ENCODE results near the gene RGS1. TPM values are rescaled to one million over a fixed set of nuclear protein-coding genes. Genes with fewer than 3 reads are reported as not detected.

Gene RGS1
- total RNA-seq, 1 donor from 2014 or later, result 27.8 TPM

DNA sequence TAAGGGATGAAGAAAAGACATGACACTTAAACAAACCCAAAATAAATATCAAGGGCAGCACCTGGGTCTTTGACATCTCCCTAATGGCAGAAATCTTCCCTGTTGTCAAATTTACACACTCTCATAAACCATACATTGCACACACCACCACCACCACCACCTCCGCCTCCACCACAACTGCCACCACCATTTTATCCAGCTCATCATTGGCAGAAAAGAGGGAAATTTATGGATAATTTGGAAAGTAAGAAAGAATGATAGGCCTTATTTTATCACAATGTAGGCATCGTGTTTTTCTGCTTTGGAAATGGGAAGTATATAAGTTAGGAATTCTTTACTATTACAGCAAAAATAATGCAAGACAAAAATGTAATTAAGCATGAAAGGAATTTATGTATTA is 33.1 kb downstream of the RGS1 start:
- Histone ChIP-seq H3K36me3 (no peaks in the 10 kb centered on the region), H3K27me3 (no peaks in the 10 kb centered on the region), H3K9me3 (no peaks in the 10 kb centered on the region), H3K4me3 (no peak overlapping the region), H3K27ac (no peak overlapping the region), H3K4me1 (no peaks in the 10 kb centered on the region)
- intact Hi-C loops (cut with DNase I), result no loop called here
- DNase-seq (no peak), ATAC-seq (no peak)
- TF ChIP-seq, protein P1, sequence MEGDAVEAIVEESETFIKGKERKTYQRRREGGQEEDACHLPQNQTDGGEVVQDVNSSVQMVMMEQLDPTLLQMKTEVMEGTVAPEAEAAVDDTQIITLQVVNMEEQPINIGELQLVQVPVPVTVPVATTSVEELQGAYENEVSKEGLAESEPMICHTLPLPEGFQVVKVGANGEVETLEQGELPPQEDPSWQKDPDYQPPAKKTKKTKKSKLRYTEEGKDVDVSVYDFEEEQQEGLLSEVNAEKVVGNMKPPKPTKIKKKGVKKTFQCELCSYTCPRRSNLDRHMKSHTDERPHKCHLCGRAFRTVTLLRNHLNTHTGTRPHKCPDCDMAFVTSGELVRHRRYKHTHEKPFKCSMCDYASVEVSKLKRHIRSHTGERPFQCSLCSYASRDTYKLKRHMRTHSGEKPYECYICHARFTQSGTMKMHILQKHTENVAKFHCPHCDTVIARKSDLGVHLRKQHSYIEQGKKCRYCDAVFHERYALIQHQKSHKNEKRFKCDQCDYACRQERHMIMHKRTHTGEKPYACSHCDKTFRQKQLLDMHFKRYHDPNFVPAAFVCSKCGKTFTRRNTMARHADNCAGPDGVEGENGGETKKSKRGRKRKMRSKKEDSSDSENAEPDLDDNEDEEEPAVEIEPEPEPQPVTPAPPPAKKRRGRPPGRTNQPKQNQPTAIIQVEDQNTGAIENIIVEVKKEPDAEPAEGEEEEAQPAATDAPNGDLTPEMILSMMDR (IDR thresholded peaks at IDR 0.05), result no peak

DNA sequence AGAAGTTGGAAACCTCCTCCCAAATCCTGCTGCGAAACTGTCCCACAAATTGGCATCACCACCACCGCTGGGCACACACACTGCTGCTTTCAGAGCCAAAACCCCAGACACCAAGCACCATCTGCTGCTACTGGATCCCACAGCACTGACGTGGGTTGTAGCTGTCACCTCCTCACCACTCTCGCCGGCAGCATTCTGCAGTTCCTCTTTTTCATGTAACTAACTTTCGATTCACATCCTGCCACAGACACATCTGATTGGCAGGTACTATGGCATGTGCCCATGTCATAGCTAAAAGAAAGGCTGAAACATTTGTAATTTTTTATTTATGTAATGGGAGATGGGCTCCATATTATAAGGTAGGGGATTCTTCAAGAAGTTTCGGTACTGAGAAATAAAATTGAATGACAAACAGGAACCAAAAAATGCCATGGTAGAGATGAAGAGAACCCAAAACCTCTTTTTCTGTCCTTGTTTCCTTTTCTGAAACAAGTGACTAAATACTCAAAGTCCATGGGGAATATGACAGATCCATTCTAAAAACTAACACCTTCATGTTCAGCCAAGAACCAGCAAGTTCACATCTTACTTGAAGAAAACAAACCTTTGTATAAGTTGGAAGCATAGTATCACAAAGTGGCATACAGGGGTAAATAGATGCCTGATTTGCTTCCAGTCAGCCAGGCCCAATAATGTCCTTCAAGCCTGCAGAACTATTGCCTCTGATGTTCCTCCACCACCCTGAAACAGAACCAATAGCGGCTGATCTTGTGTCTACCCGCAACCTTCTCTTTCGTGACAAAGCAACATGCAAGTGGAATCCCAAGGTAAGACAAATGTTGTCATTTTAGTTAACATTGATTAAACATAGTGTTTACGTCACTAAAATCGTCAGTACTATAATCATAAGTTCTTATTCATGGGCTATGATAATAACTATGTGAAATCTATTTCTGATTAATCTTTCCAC is 33.8 kb downstream of the RGS1 start:
- DNase-seq (peak; percentile 76), ATAC-seq (peak; percentile 96)
- H3K4me1 ChIP-seq, result no peaks in the 10 kb centered on the region
- no peaks in the 10 kb centered on the region for H3K27me3 ChIP-seq
- H3K9me3 ChIP-seq, result no peaks in the 10 kb centered on the region
- intact Hi-C loops (cut with DNase I), result no loop called here
- H3K27ac ChIP-seq, result no peak overlapping the region
- H3K4me3 ChIP-seq, result no peak overlapping the region
- TF ChIP-seq, protein P1 (IDR thresholded peaks at IDR 0.05), result no peak
- no peaks in the 10 kb centered on the region for H3K36me3 ChIP-seq

DNA sequence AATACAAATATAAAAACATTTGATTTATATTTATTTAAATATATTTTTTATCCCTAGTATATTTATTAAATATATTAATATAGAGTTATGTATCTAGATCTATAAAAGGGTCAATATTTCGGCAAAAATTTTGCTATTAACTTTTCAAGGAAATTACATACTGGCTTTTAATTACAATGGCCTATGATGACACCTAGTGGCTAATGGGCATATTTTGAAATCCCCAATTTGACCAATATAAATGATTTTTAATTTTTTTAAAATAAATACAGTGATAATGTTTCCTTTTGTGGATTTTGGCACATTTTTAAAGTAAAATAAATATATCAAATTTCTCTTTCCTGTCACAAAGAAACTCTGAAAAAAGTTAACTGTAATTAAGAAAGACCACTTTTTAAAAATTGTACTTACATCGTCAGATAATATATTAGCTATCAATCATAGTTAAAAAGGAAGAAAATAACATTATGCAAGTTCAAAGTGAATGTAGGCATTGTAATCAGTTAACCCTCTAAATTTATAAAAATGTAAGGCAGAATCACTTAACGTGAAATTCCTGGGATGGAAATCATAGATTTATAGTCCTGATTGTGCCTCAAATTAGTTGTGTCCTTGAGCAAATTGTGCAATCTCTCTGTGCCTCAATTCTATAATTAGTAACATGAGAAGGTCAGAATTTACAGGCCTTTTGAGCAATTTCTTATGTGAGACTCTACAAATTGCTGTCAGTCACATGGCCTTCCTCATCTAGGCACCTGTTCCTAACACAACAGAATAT is 34.7 kb downstream of the RGS1 start:
- Histone ChIP-seq H3K27me3 (no peaks in the 10 kb centered on the region), H3K36me3 (no peaks in the 10 kb centered on the region), H3K9me3 (no peaks in the 10 kb centered on the region), H3K4me1 (no peaks in the 10 kb centered on the region), H3K4me3 (no peak overlapping the region), H3K27ac (no peak overlapping the region)
- no peak for ATAC-seq
- TF ChIP-seq, protein P1 (IDR thresholded peaks at IDR 0.05), result peak; percentile 64
- intact Hi-C loops (cut with DNase I), result no loop called here
- DNase-seq, result no peak

DNA sequence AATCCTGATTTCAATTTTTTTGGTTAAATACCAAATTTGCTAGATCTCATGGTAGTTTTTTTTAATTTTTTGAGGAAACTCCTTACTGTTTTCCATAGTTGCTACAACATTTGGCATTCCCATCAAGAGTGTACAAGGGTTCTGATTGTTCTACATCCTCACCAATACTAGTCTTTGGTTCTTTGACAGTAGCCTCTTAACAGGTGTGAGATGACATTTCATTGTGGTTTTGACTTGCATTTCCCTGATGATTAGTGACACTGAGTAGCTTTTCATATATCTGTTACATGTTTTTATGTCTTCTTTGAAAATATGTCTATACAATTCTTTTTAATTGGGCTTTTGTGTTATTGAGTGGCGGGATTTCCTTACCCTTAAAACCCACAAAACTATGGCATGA is 39.5 kb downstream of the RGS1 start:
- H3K4me1 ChIP-seq, result no peaks in the 10 kb centered on the region
- intact Hi-C loops (cut with DNase I), result no loop called here

GRCh38 chr1:192620071-192620635 is 44.6 kb downstream of the RGS1 start:
- Histone ChIP-seq H3K27me3 (no peaks in the 10 kb centered on the region), H3K4me1 (no peaks in the 10 kb centered on the region), H3K4me3 (no peak overlapping the region), H3K9me3 (no peaks in the 10 kb centered on the region), H3K27ac (no peak overlapping the region), H3K36me3 (no peaks in the 10 kb centered on the region)
- intact Hi-C loops (cut with DNase I), result no loop called here
- TF ChIP-seq, protein P1 (IDR thresholded peaks at IDR 0.05), result no peak
- DNase-seq (no peak), ATAC-seq (no peak)

More for the DNA sequence above, 39.5 kb downstream of the RGS1 start:
- no peaks in the 10 kb centered on the region for H3K36me3 ChIP-seq
- TF ChIP-seq, protein P1 (IDR thresholded peaks at IDR 0.05), result no peak
- no peak overlapping the region for H3K27ac ChIP-seq
- no peaks in the 10 kb centered on the region for H3K9me3 ChIP-seq
- no peak overlapping the region for H3K4me3 ChIP-seq
- DNase-seq (no peak), ATAC-seq (no peak)
- H3K27me3 ChIP-seq, result no peaks in the 10 kb centered on the region

Measured in upper lobe of right lung (tissue), 1 donor.